IPS-20b (cell line): ENCODE measurements around the gene NFATC3.

Experiments used
- H3K27ac ChIP-seq: one replicate; pipeline ENCODE4 v1.5.1; 2013; ENCODE audit warnings: low read length
- H3K27me3 ChIP-seq: 2 replicates; pipeline ENCODE4 v1.6.1; 2013; ENCODE audit warnings: mild to moderate bottlenecking, low read length, inconsistent platforms; ENCODE audit not compliant: insufficient read depth
- H3K36me3 ChIP-seq: 2 replicates; pipeline ENCODE4 v1.6.1; 2013; ENCODE audit warnings: low read depth, mild to moderate bottlenecking, inconsistent platforms, low read length, moderate library complexity; ENCODE audit not compliant: insufficient read depth
- H3K4me1 ChIP-seq: 2 replicates; pipeline ENCODE4 v1.6.1; 2013; ENCODE audit warnings: mild to moderate bottlenecking, control low read depth, inconsistent platforms, low read length, moderate library complexity; ENCODE audit not compliant: insufficient read depth
- H3K4me3 ChIP-seq: 2 replicates; pipeline ENCODE4 v1.5.1; 2013; ENCODE audit warnings: mild to moderate bottlenecking, low read length, inconsistent platforms
- H3K9ac ChIP-seq: 2 replicates; pipeline ENCODE4 v1.6.1; 2013; ENCODE audit warnings: low read depth, mild to moderate bottlenecking, inconsistent platforms, low read length, moderate library complexity
- H3K9me3 ChIP-seq: 2 replicates; pipeline ENCODE4 v1.6.1; 2013; ENCODE audit warnings: mild to moderate bottlenecking, low read depth, low read length, inconsistent platforms; ENCODE audit not compliant: insufficient read depth

Gene NFATC3

GRCh38 chr16:68274441-68274840, 189.3 kb downstream of the NFATC3 start:
- no peak overlapping the region for H3K4me3 ChIP-seq
- no peaks in the 10 kb centered on the region for H3K9me3 ChIP-seq
- no peaks in the 10 kb centered on the region for H3K27me3 ChIP-seq
- H3K27ac ChIP-seq, result no peak overlapping the region
- H3K4me1 ChIP-seq, result no peaks in the 10 kb centered on the region
- H3K9ac ChIP-seq, result no peak overlapping the region
- H3K36me3 ChIP-seq, result peaks cover 14% of the 10 kb centered on the region; the same call in 1 of the 2 replicates

GRCh38 chr16:68275611-68276191, 190.5 kb downstream of the NFATC3 start:
- no peak overlapping the region for H3K27ac ChIP-seq
- H3K9ac ChIP-seq, result no peak overlapping the region

DNA sequence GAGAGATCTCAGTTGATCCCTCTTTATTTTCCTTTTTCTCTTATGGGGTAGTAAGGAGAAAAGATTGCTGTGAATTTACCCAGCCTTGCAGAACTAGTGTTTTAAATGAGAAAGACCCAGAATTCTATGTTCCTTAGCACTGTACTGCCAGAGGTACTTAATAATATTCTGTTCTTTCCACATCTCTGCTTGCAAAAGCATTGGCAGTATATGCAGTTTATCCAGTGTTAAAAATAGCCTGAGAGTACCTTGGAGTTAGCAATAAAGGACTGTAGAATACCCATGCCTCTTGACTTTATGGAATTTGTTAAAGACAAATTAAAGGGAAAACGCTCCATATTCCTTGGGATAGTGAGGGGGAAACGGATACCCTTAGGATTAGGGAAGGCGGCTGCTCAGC, 191.1 kb downstream of the NFATC3 start:
- no peaks in the 10 kb centered on the region for H3K4me1 ChIP-seq
- H3K27me3 ChIP-seq, result no peaks in the 10 kb centered on the region
- peaks cover 16% of the 10 kb centered on the region; the same call in 1 of the 2 replicates for H3K36me3 ChIP-seq
- no peak overlapping the region for H3K9ac ChIP-seq
- no peaks in the 10 kb centered on the region for H3K9me3 ChIP-seq
- H3K4me3 ChIP-seq, result no peak overlapping the region
- no peak overlapping the region for H3K27ac ChIP-seq

More at GRCh38 chr16:68275611-68276191, 190.5 kb downstream of the NFATC3 start:
- Histone ChIP-seq H3K36me3 (peaks cover 14% of the 10 kb centered on the region; the same call in 1 of the 2 replicates), H3K9me3 (no peaks in the 10 kb centered on the region), H3K27me3 (no peaks in the 10 kb centered on the region), H3K4me3 (no peak overlapping the region), H3K4me1 (no peaks in the 10 kb centered on the region)
